ENCODE results near the gene RDH14. TPM values are rescaled to one million over a fixed set of nuclear protein-coding genes. Genes with fewer than 3 reads are reported as not detected.

The RDH14 gene
- 35.6 and 45.4 TPM in 2 replicates for total RNA-seq (2014; rRNA removed; shearing (Covaris generic))

- in situ Hi-C loops (cut with HindIII; ENCODE audit: low sequenced_read_pairs): no loop called here
- DNase-seq (ENCODE audit: low spot score): peak; percentile 95
Observed at GRCh38 chr2:18560031-18560796, at the start of gene RDH14. Gene RDH14, minus strand, starts transcription at chr2:18560653. Its CDS starts 81 bp downstream, at chr2:18560572.

GRCh38 chr2:18610090-18610489, 49.6 kb upstream of the RDH14 start:
- in situ Hi-C loops (cut with HindIII; ENCODE audit: low sequenced_read_pairs): no loop called here
- no peak for DNase-seq (ENCODE audit: low spot score)

- DNase-seq (ENCODE audit: low spot score): no peak
- in situ Hi-C loops (cut with HindIII; ENCODE audit: low sequenced_read_pairs): no loop called here
Observed at GRCh38 chr2:18605115-18605514, 44.7 kb upstream of the RDH14 start.

GRCh38 chr2:18604531-18604885, 44.1 kb upstream of the RDH14 start:
- in situ Hi-C loops (cut with HindIII; ENCODE audit: low sequenced_read_pairs): no loop called here
- DNase-seq (ENCODE audit: low spot score): no peak

GRCh38 chr2:18603854-18604530, 43.5 kb upstream of the RDH14 start:
- DNase-seq (ENCODE audit: low spot score): no peak
- in situ Hi-C loops (cut with HindIII; ENCODE audit: low sequenced_read_pairs): no loop called here

GRCh38 chr2:18602298-18602697, 41.8 kb upstream of the RDH14 start:
- no peak for DNase-seq (ENCODE audit: low spot score)
- in situ Hi-C loops (cut with HindIII; ENCODE audit: low sequenced_read_pairs): no loop called here

GRCh38 chr2:18600255-18600613, 39.8 kb upstream of the RDH14 start:
- no peak for DNase-seq (ENCODE audit: low spot score)
- in situ Hi-C loops (cut with HindIII; ENCODE audit: low sequenced_read_pairs): no loop called here

- no peak for DNase-seq (ENCODE audit: low spot score)
- in situ Hi-C loops (cut with HindIII; ENCODE audit: low sequenced_read_pairs): no loop called here
Observed at GRCh38 chr2:18599509-18600254, 39.2 kb upstream of the RDH14 start.

GRCh38 chr2:18598848-18599484, 38.5 kb upstream of the RDH14 start:
- no peak for DNase-seq (ENCODE audit: low spot score)
- in situ Hi-C loops (cut with HindIII; ENCODE audit: low sequenced_read_pairs): no loop called here

- in situ Hi-C loops (cut with HindIII; ENCODE audit: low sequenced_read_pairs): no loop called here
- no peak for DNase-seq (ENCODE audit: low spot score)
Observed at GRCh38 chr2:18597618-18598017, 37.2 kb upstream of the RDH14 start.

- in situ Hi-C loops (cut with HindIII; ENCODE audit: low sequenced_read_pairs): no loop called here
- DNase-seq (ENCODE audit: low spot score): no peak
Observed at GRCh38 chr2:18596993-18597392, 36.5 kb upstream of the RDH14 start.

GRCh38 chr2:18593496-18593895, 33.0 kb upstream of the RDH14 start:
- in situ Hi-C loops (cut with HindIII; ENCODE audit: low sequenced_read_pairs): no loop called here
- DNase-seq (ENCODE audit: low spot score): no peak

GRCh38 chr2:18592372-18592771, 31.9 kb upstream of the RDH14 start:
- in situ Hi-C loops (cut with HindIII; ENCODE audit: low sequenced_read_pairs): no loop called here

GRCh38 chr2:18589354-18589753, 28.9 kb upstream of the RDH14 start, which contains the start of gene NT5C1B:
Gene NT5C1B, minus strand, starts transcription at chr2:18589569. Its CDS starts 101 bp downstream, at chr2:18589468.
- in situ Hi-C loops (cut with HindIII; ENCODE audit: low sequenced_read_pairs): no loop called here
- no peak for DNase-seq (ENCODE audit: low spot score)

More at GRCh38 chr2:18592372-18592771, 31.9 kb upstream of the RDH14 start:
- DNase-seq (ENCODE audit: low spot score): no peak

- in situ Hi-C loops (cut with HindIII; ENCODE audit: low sequenced_read_pairs): no loop called here
- DNase-seq (ENCODE audit: low spot score): no peak
Observed at GRCh38 chr2:18588802-18589201, 28.3 kb upstream of the RDH14 start.

- no peak for DNase-seq (ENCODE audit: low spot score)
- in situ Hi-C loops (cut with HindIII; ENCODE audit: low sequenced_read_pairs): no loop called here
Observed at GRCh38 chr2:18588049-18588448, 27.6 kb upstream of the RDH14 start.

GRCh38 chr2:18585526-18585925, 25.1 kb upstream of the RDH14 start:
- in situ Hi-C loops (cut with HindIII; ENCODE audit: low sequenced_read_pairs): no loop called here
- no peak for DNase-seq (ENCODE audit: low spot score)

GRCh38 chr2:18584608-18584954, 24.1 kb upstream of the RDH14 start:
- in situ Hi-C loops (cut with HindIII; ENCODE audit: low sequenced_read_pairs): no loop called here
- no peak for DNase-seq (ENCODE audit: low spot score)

GRCh38 chr2:18583905-18584607, 23.6 kb upstream of the RDH14 start:
- no peak for DNase-seq (ENCODE audit: low spot score)
- in situ Hi-C loops (cut with HindIII; ENCODE audit: low sequenced_read_pairs): no loop called here
